WTC11 (cell line): ENCODE data around the gene MYH16. TPM values are rescaled to one million over a fixed set of nuclear protein-coding genes. Genes with fewer than 3 reads are reported as not detected.
"Not testable (repeated sequence)": the region's sequence is repeated elsewhere in the genome, so short reads cannot be mapped to it uniquely, and the experiment has no call there.

Experiments used
- ATAC-seq: fragments of 200-7000 bp; cut with Tn5 transposase; 2 replicates; pipeline ENCODE4 v1.10.0; 2021; ENCODE audit warnings: mild to moderate bottlenecking, moderate library complexity
- CTCF ChIA-PET: fragments of 300-600 bp; sonication (Branson Sonifier 250); formaldehyde crosslinking; loops from one replicate; lab custom pipeline; 2021; ENCODE audit warnings: antibody characterized with exemption; lab: Charles Lee
- POLR2A ChIA-PET: fragments of 350-600 bp; sonication (Branson Sonifier 250); formaldehyde crosslinking; loops from one replicate; lab custom pipeline; 2021; ENCODE audit warnings: antibody characterized with exemption; lab: Charles Lee
- DNase-seq: peaks from one replicate; pipeline ENCODE4 v3.0.0; 2021; ENCODE audit warnings: low spot score
- H3K27ac Mint-ChIP-seq: 2 replicates; pipeline ENCODE4 v1.8.0; 2021; ENCODE audit warnings: mixed read lengths
- H3K27me3 Mint-ChIP-seq: 2 replicates; pipeline ENCODE4 v1.8.0; 2021; ENCODE audit warnings: low read depth, mild to moderate bottlenecking, moderate library complexity, mixed read lengths
- H3K36me3 Mint-ChIP-seq: 2 replicates; pipeline ENCODE4 v1.8.0; 2021; ENCODE audit warnings: mixed read lengths
- H3K4me1 Mint-ChIP-seq: 2 replicates; pipeline ENCODE4 v1.8.0; 2022; ENCODE audit warnings: mixed read lengths
- H3K4me3 Mint-ChIP-seq: 2 replicates; pipeline ENCODE4 v1.8.0; 2021; ENCODE audit warnings: mild to moderate bottlenecking, moderate library complexity, mixed read lengths
- H3K9me3 Mint-ChIP-seq: 2 replicates; pipeline ENCODE4 v1.8.0; 2021; ENCODE audit warnings: mixed read lengths
- FOXK1 ChIP-seq: sonication (generic); formaldehyde crosslinking; IDR thresholded peaks from 2 replicates; pipeline ENCODE4 v1.8.0; 2022; ENCODE audit warnings: mild to moderate bottlenecking, moderate library complexity, missing genetic modification reagents
- NR3C1 ChIP-seq: sonication (generic); formaldehyde crosslinking; conservative IDR thresholded peaks from 2 replicates; pipeline ENCODE4 v1.8.1; 2023; ENCODE audit warnings: low read depth, mild to moderate bottlenecking, missing genetic modification reagents
- TP53 ChIP-seq: sonication (generic); formaldehyde crosslinking; IDR thresholded peaks from 2 replicates; pipeline ENCODE4 v1.8.1; 2023; ENCODE audit warnings: mild to moderate bottlenecking, missing genetic modification reagents
- ZNF317 ChIP-seq: sonication (generic); formaldehyde crosslinking; IDR thresholded peaks from 2 replicates; pipeline ENCODE4 v1.8.1; 2023; ENCODE audit warnings: low read depth, mild to moderate bottlenecking, moderate library complexity, missing genetic modification reagents, borderline replicate concordance
- total RNA-seq: library from RNA; stranded (reverse); gene quantifications from 3 replicates; pipeline ENCODE4 v1.2.3, GENCODE V29; 2021

MYH16 gene
- total RNA-seq, 1 experiment from 2014 or later, result not detected

DNA sequence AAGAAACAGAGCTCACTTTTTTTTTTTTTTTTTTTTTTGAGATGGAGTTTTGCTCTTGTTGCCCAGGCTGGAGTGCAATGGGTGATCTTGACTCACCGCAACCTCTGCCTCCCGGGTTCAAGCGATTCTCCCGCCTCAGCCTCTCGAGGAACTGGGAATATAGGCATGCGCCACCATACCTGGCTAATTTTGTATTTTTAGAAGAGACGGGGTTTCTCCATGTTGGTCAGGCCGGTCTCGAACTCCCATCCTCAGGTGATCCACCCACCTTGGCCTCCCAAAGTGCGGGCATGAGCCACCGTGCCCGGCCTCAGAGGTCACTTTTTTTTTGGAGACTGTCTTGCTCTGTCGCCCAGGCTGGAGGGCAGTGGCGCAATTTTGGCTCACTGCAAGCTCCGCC lies 85.9 kb downstream of the MYH16 start:
- not testable (repeated sequence) for ATAC-seq

DNA sequence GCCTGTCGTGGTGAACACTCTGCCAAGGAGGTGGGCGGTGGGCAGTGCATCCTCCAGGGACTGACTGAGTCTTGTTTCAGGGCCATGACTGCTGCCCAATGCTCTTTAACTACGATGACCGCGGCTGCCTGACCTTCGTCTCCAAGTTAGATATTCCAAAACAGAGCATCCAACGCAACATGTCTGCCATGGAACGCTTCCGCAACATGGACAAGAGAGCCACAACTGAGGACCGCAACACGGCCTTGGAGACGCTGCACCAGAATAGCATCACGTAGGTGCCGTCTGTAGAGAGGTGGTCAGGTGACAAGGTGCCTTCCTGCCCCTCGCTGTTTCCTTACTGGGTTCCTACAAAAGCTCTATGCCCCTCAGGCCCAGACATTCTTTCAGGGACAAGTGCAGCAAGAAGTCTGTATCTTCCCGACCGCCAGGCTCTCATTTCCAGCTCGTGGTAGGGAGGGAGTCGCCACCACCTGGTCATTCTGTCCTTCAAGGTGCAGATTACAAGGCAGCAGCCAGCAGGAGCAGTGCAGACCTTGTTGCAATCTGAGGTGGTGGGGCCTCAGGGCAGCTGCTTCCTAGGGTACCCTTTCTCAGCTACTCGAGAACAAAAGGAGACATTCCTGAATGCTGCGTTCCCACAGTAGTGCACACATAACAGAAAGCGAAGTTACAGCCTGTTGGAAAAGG lies 87.0 kb downstream of the MYH16 start:
- H3K4me3 Mint-ChIP-seq, result no peak overlapping the region
- no peak for TF ChIP-seq ZNF317
- TF ChIP-seq NR3C1 (CRISPR knock-in tag), result no peak
- no peak for TF ChIP-seq TP53 (CRISPR knock-in tag)
- TF ChIP-seq FOXK1, result no peak
- POLR2A ChIA-PET, result interaction anchor here (0.6 kb wide), 1 partner anchor 14 kb away, joined by 3 read pairs; no protein-coding TSS in a partner anchor
- no peak overlapping the region for H3K27ac Mint-ChIP-seq
- CTCF ChIA-PET, result interaction anchor here (0.5 to 1.7 kb wide), 10 partner anchors 9 to 1099 kb away, joined by 3 to 9 read pairs (median 4); partner anchors contain the start of genes BUD31 and PDAP1
- no peaks in the 10 kb centered on the region for H3K4me1 Mint-ChIP-seq
- ATAC-seq, result peak; percentile 97
- H3K36me3 Mint-ChIP-seq, result peaks cover 46% of the 10 kb centered on the region
- H3K27me3 Mint-ChIP-seq, result no peaks in the 10 kb centered on the region
- H3K9me3 Mint-ChIP-seq, result no peaks in the 10 kb centered on the region
- peak; percentile 47 for DNase-seq

More for the DNA sequence above, 85.9 kb downstream of the MYH16 start:
- H3K4me3 Mint-ChIP-seq, H3K27ac Mint-ChIP-seq, H3K27me3 Mint-ChIP-seq, POLR2A ChIA-PET, CTCF ChIA-PET, H3K4me1 Mint-ChIP-seq, DNase-seq, H3K9me3 Mint-ChIP-seq: not testable (repeated sequence)
- peaks cover 43% of the 10 kb centered on the region for H3K36me3 Mint-ChIP-seq

Other genes starting within 250 kb of the MYH16 start
- 22.1 to 23.2 TPM (median 22.4 TPM) in 3 replicates for gene SMURF1, start 128.7 kb upstream of the MYH16 start, total RNA-seq
- gene KPNA7, start 64.7 kb upstream of the MYH16 start, total RNA-seq, result not detected in 3 replicates
- gene ARPC1A, start 53.1 kb downstream of the MYH16 start, total RNA-seq, result 149 to 160 TPM (median 150 TPM) in 3 replicates
- 63.3 to 70.2 TPM (median 66.2 TPM) in 3 replicates for gene ARPC1B, start 101.9 kb downstream of the MYH16 start, total RNA-seq
- 157 to 177 TPM (median 160 TPM) in 3 replicates for gene PDAP1, start 135.8 kb downstream of the MYH16 start, total RNA-seq
- 98.4 to 99.5 TPM (median 98.7 TPM) in 3 replicates for gene BUD31, start 136.1 kb downstream of the MYH16 start, total RNA-seq
- gene PTCD1, start 166.0 kb downstream of the MYH16 start, total RNA-seq, result 8.8 to 11.4 TPM (median 11.1 TPM) in 3 replicates
- 79.1 to 109 TPM (median 85.8 TPM) in 3 replicates for gene CPSF4, start 166.1 kb downstream of the MYH16 start, total RNA-seq
- gene ATP5MF, start 193.3 kb downstream of the MYH16 start, total RNA-seq, result 454 to 480 TPM (median 463 TPM) in 3 replicates
- gene ZNF789, start 200.1 kb downstream of the MYH16 start, total RNA-seq, result 11.7 to 14.0 TPM (median 12.8 TPM) in 3 replicates
- gene ZNF394, start 227.4 kb downstream of the MYH16 start, total RNA-seq, result 23.0 to 24.0 TPM (median 23.1 TPM) in 3 replicates
- gene ZKSCAN5, start 231.8 kb downstream of the MYH16 start, total RNA-seq, result 14.5 to 15.7 TPM (median 15.5 TPM) in 3 replicates